Measurements from ENCODE around the gene FAIM2. TPM values are rescaled to one million over a fixed set of nuclear protein-coding genes. Genes with fewer than 3 reads are reported as not detected.

The FAIM2 gene
- total and polyA plus RNA-seq, 2 experiments from 2014 or later, result 5.0 to 14.0 TPM

DNA sequence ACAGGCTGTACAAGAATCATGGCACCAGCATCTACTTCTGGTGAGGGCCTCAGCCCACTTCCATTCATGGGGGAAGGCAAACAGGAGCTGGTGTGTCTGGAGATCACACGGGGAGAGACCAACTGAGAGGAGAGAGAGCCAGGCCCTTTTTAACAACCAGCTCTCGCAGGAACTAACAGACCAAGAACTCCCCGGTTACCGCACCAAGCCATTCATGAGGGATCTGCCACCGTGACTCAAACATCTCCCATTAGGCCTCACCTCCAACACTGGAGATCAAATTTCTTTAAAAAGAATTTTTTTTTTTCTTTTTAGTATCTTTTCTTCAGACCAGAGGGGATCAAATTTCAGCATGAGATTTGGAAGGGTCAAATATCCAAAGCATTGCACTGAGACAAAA, 30.1 kb upstream of the FAIM2 start:
- H2AFZ ChIP-seq, result no peak overlapping the region
- TF ChIP-seq EZH2 (IDR thresholded peaks at IDR 0.05; ENCODE audit: borderline replicate concordance), result no peak
- TF ChIP-seq EZH2phosphoT487 (IDR thresholded peaks at IDR 0.05; ENCODE audit: low read depth, severe bottlenecking, unreplicated experiment), result no peak
- TF ChIP-seq, protein P1, sequence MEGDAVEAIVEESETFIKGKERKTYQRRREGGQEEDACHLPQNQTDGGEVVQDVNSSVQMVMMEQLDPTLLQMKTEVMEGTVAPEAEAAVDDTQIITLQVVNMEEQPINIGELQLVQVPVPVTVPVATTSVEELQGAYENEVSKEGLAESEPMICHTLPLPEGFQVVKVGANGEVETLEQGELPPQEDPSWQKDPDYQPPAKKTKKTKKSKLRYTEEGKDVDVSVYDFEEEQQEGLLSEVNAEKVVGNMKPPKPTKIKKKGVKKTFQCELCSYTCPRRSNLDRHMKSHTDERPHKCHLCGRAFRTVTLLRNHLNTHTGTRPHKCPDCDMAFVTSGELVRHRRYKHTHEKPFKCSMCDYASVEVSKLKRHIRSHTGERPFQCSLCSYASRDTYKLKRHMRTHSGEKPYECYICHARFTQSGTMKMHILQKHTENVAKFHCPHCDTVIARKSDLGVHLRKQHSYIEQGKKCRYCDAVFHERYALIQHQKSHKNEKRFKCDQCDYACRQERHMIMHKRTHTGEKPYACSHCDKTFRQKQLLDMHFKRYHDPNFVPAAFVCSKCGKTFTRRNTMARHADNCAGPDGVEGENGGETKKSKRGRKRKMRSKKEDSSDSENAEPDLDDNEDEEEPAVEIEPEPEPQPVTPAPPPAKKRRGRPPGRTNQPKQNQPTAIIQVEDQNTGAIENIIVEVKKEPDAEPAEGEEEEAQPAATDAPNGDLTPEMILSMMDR (IDR thresholded peaks at IDR 0.05; ENCODE audit: poor library complexity), result no peak
- H4K20me1 ChIP-seq (ENCODE audit: insufficient read depth, poor library complexity, severe bottlenecking), result no peaks in the 10 kb centered on the region
- H3K27me3 ChIP-seq, result no peaks in the 10 kb centered on the region
- no peak for DNase-seq (ENCODE audit: low spot score)
- no peaks in the 10 kb centered on the region for H3K4me1 ChIP-seq (ENCODE audit: insufficient read depth)
- H3K4me3 ChIP-seq, result no peak overlapping the region
- H3K27ac ChIP-seq, result no peak overlapping the region
- H3K4me2 ChIP-seq, result no peak overlapping the region
- H3K36me3 ChIP-seq (replicated peaks; ENCODE audit: insufficient read depth, low read depth), result no peaks in the 10 kb centered on the region
- WGBS (ENCODE audit: low lambda C conversion rate, missing lambda C conversion rate), result 53% methylated on average over 5 of the region's 5 CpGs
- no peaks in the 10 kb centered on the region for H3K9me2 ChIP-seq (replicated peaks; ENCODE audit: insufficient read depth)
- no peaks in the 10 kb centered on the region for H3K9me3 ChIP-seq (ENCODE audit: low read depth)
- H3K79me2 ChIP-seq, result no peaks in the 10 kb centered on the region

DNA sequence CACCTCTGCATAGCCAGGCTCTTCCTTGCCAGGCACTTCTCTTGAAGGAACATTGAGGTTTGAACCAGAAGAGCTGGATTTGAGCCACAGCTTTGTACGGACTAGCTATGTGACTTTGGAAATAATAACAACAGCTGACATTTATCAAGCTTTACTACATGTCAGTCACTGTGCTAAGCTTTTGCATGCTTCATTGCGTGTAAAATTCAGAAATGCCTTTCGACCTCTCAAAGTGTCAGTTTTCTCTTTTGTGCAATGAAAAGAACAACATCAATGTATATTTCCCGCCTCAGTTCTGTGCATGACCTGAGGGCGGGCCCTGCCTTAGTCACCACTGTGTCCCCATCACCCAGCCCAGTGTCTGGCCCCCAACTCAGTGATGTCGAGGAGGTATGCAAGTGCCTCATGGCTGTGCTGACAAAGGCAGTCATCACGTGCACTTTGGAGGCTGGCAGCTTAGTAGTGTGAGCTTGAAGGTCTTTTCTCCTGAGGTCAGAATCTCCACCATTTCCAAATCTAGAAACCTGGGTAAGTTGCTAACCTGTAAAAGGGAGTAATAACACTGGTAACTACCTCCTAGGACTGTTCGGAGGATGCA, 28.9 kb upstream of the FAIM2 start:
- no peak for DNase-seq (ENCODE audit: low spot score)
- WGBS (ENCODE audit: low lambda C conversion rate, missing lambda C conversion rate), result 82% methylated on average over 8 of the region's 8 CpGs
- H3K79me2 ChIP-seq, result no peaks in the 10 kb centered on the region
- H3K4me3 ChIP-seq, result no peak overlapping the region
- TF ChIP-seq EZH2phosphoT487 (IDR thresholded peaks at IDR 0.05; ENCODE audit: low read depth, severe bottlenecking, unreplicated experiment) (no peak), EZH2 (IDR thresholded peaks at IDR 0.05; ENCODE audit: borderline replicate concordance) (no peak)
- H3K27me3 ChIP-seq, result no peaks in the 10 kb centered on the region
- H3K27ac ChIP-seq, result no peak overlapping the region
- no peak overlapping the region for H2AFZ ChIP-seq
- H3K9me3 ChIP-seq (ENCODE audit: low read depth), result no peaks in the 10 kb centered on the region
- no peaks in the 10 kb centered on the region for H3K36me3 ChIP-seq (replicated peaks; ENCODE audit: insufficient read depth, low read depth)
- no peak overlapping the region for H3K4me2 ChIP-seq
- no peaks in the 10 kb centered on the region for H3K9me2 ChIP-seq (replicated peaks; ENCODE audit: insufficient read depth)
- no peaks in the 10 kb centered on the region for H4K20me1 ChIP-seq (ENCODE audit: insufficient read depth, poor library complexity, severe bottlenecking)
- H3K4me1 ChIP-seq (ENCODE audit: insufficient read depth), result no peaks in the 10 kb centered on the region

GRCh38 chr12:49932023-49932422, 28.3 kb upstream of the FAIM2 start:
- Histone ChIP-seq H3K4me1 (ENCODE audit: insufficient read depth) (no peaks in the 10 kb centered on the region), H4K20me1 (ENCODE audit: insufficient read depth, poor library complexity, severe bottlenecking) (no peaks in the 10 kb centered on the region), H3K4me2 (no peak overlapping the region), H3K27me3 (no peaks in the 10 kb centered on the region), H3K9me3 (ENCODE audit: low read depth) (no peaks in the 10 kb centered on the region), H3K79me2 (no peaks in the 10 kb centered on the region), H3K27ac (no peak overlapping the region), H3K9me2 (replicated peaks; ENCODE audit: insufficient read depth) (no peaks in the 10 kb centered on the region), H3K36me3 (replicated peaks; ENCODE audit: insufficient read depth, low read depth) (no peaks in the 10 kb centered on the region), H3K4me3 (no peak overlapping the region), H2AFZ (no peak overlapping the region)
- TF ChIP-seq EZH2phosphoT487 (IDR thresholded peaks at IDR 0.05; ENCODE audit: low read depth, severe bottlenecking, unreplicated experiment), result no peak
- WGBS (ENCODE audit: low lambda C conversion rate, missing lambda C conversion rate), result 78% methylated on average over 7 of the region's 7 CpGs
- DNase-seq (ENCODE audit: low spot score), result no peak

DNA sequence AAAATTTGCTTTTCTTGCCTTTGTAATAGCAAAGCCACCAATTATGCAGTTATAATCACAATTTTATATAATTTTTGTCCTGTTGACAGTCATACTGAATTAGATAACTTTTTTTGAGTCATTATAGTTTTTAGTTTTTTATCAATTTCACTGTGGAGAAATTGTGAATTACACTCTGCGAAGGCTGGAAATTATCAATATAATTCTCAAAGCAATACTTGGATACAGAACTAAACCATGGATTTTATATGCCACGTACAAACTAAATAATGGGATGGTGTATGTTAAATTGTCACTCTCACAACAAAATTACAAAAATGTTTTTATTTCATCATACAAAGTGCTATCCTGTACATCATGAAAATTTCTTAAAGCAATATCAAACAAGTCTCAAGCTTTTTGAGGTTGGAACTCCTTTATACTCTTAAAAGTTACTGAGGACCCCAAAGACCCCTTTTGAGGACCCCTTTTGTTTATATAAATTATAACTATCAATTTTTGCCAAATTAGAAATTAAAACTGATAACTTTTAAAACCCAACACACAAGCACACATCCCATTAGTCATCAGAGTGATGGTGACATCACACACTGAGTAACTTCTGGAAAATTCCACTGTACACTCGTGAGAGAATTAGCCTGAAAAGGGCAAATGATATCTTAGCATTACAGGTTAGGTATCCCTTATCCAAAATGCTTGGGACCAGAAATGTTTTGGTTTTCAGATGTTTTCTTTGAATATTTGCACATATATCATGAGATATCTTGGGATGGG, 27.0 kb upstream of the FAIM2 start:
- WGBS (ENCODE audit: low lambda C conversion rate, missing lambda C conversion rate), result 75% methylated on average over 3 of the region's 3 CpGs
- Histone ChIP-seq H3K4me2 (no peak overlapping the region), H3K27me3 (no peaks in the 10 kb centered on the region), H3K4me1 (ENCODE audit: insufficient read depth) (no peaks in the 10 kb centered on the region), H4K20me1 (ENCODE audit: insufficient read depth, poor library complexity, severe bottlenecking) (no peaks in the 10 kb centered on the region), H3K36me3 (replicated peaks; ENCODE audit: insufficient read depth, low read depth) (no peaks in the 10 kb centered on the region), H3K9me2 (replicated peaks; ENCODE audit: insufficient read depth) (no peaks in the 10 kb centered on the region), H3K79me2 (no peaks in the 10 kb centered on the region), H3K9me3 (ENCODE audit: low read depth) (no peaks in the 10 kb centered on the region), H2AFZ (no peak overlapping the region), H3K27ac (no peak overlapping the region), H3K4me3 (no peak overlapping the region)
- no peak for TF ChIP-seq EZH2phosphoT487 (IDR thresholded peaks at IDR 0.05; ENCODE audit: low read depth, severe bottlenecking, unreplicated experiment)
- TF ChIP-seq, protein P1 (IDR thresholded peaks at IDR 0.05; ENCODE audit: poor library complexity), result no peak
- no peak for TF ChIP-seq EZH2 (IDR thresholded peaks at IDR 0.05; ENCODE audit: borderline replicate concordance)
- DNase-seq (ENCODE audit: low spot score), result no peak

Data from hepatocyte (in vitro differentiated cells).